KMS-11 (cell line): ENCODE data around the gene EEF1G.

Source experiments
- H2AFZ ChIP-seq: fragments of 200-600 bp; sonication (generic); 2 replicates; pipeline ENCODE4 v1.6.1; 2016; ENCODE audit warnings: antibody characterized with exemption, mixed run types, low read depth
- H3K27ac ChIP-seq: fragments of 200-600 bp; sonication (generic); 2 replicates; pipeline ENCODE4 v1.6.1; 2016; ENCODE audit warnings: mild to moderate bottlenecking, mixed run types
- H3K27me3 ChIP-seq: fragments of 200-600 bp; sonication (generic); 2 replicates; pipeline ENCODE4 v1.6.1; 2017; ENCODE audit warnings: mild to moderate bottlenecking, low read depth, mixed run types, moderate library complexity; ENCODE audit not compliant: insufficient read depth
- H3K36me3 ChIP-seq: fragments of 200-600 bp; sonication (generic); 2 replicates; pipeline ENCODE4 v1.6.1; 2017; ENCODE audit warnings: mild to moderate bottlenecking, mixed run types; ENCODE audit not compliant: insufficient read depth
- H3K4me1 ChIP-seq: fragments of 200-600 bp; sonication (generic); 2 replicates; pipeline ENCODE4 v1.6.1; 2016; ENCODE audit warnings: mild to moderate bottlenecking, low read depth, mixed run types; ENCODE audit not compliant: poor library complexity, severe bottlenecking
- H3K4me2 ChIP-seq: fragments of 200-600 bp; sonication (generic); 2 replicates; pipeline ENCODE4 v1.7.0; 2016; ENCODE audit warnings: mild to moderate bottlenecking, mixed run types
- H3K4me3 ChIP-seq: fragments of 200-600 bp; sonication (generic); IDR thresholded peaks from 2 replicates; pipeline ENCODE4 v1.6.1; 2017; ENCODE audit warnings: low read depth, low read length, mixed read lengths; ENCODE audit not compliant: insufficient read depth
- H3K79me2 ChIP-seq: fragments of 200-600 bp; sonication (generic); 2 replicates; pipeline ENCODE4 v1.6.1; 2016; ENCODE audit warnings: low read depth, mixed run types; ENCODE audit not compliant: insufficient read depth
- H3K9ac ChIP-seq: fragments of 200-600 bp; sonication (generic); 2 replicates; pipeline ENCODE4 v1.6.1; 2016; ENCODE audit warnings: mild to moderate bottlenecking, mixed run types
- H4K20me1 ChIP-seq: fragments of 200-600 bp; sonication (generic); 2 replicates; pipeline ENCODE4 v1.6.1; 2016; ENCODE audit warnings: mild to moderate bottlenecking, mixed run types; ENCODE audit not compliant: insufficient read depth
- CTCF ChIP-seq: fragments of 200-600 bp; sonication (generic); conservative IDR thresholded peaks from 2 replicates; pipeline ENCODE4 v1.6.1; 2017; ENCODE audit warnings: low read depth, mild to moderate bottlenecking, antibody characterized with exemption, low read length, moderate library complexity, mixed read lengths

EEF1G gene

GRCh38 chr11:62555464-62556107 is 18.1 kb downstream of the EEF1G start:
- no peaks in the 10 kb centered on the region for H4K20me1 ChIP-seq
- no peak overlapping the region for H3K4me3 ChIP-seq
- TF ChIP-seq CTCF: no peak
- peaks cover 9% of the 10 kb centered on the region; the same call in 1 of the 2 replicates for H3K36me3 ChIP-seq
- peaks cover 8% of the 10 kb centered on the region; the same call in 1 of the 2 replicates for H3K79me2 ChIP-seq
- H3K9ac ChIP-seq: peak overlapping the region; percentile 80
- H3K4me1 ChIP-seq: peaks cover 97% of the 10 kb centered on the region
- peak overlapping the region; percentile 93 for H3K4me2 ChIP-seq
- no peaks in the 10 kb centered on the region for H3K27me3 ChIP-seq
- H3K27ac ChIP-seq: peak overlapping the region; percentile 97
- H2AFZ ChIP-seq: no peak overlapping the region

- Histone ChIP-seq H3K36me3 (peaks cover 5% of the 10 kb centered on the region; the same call in 1 of the 2 replicates), H3K4me1 (peaks cover 97% of the 10 kb centered on the region), H3K27ac (peak overlapping the region; percentile 97), H3K9ac (peak overlapping the region; percentile 80), H2AFZ (no peak overlapping the region), H3K27me3 (no peaks in the 10 kb centered on the region), H3K4me3 (no peak overlapping the region), H3K4me2 (peak overlapping the region; percentile 93), H3K79me2 (no peaks in the 10 kb centered on the region; the same call in 1 of the 2 replicates), H4K20me1 (no peaks in the 10 kb centered on the region)
- no peak for TF ChIP-seq CTCF
Observed at GRCh38 chr11:62554387-62555167, 19.1 kb downstream of the EEF1G start.

GRCh38 chr11:62553839-62554361 is 19.8 kb downstream of the EEF1G start:
- H3K4me3 ChIP-seq: no peak overlapping the region
- no peak overlapping the region; the same call in 1 of the 2 replicates for H3K9ac ChIP-seq
- H2AFZ ChIP-seq: no peak overlapping the region
- peaks cover 92% of the 10 kb centered on the region for H3K4me1 ChIP-seq
- peak overlapping the region; percentile 93 for H3K4me2 ChIP-seq
- H3K27me3 ChIP-seq: no peaks in the 10 kb centered on the region
- H3K79me2 ChIP-seq: no peaks in the 10 kb centered on the region; the same call in 1 of the 2 replicates
- H3K36me3 ChIP-seq: peaks cover 2% of the 10 kb centered on the region; the same call in 1 of the 2 replicates
- TF ChIP-seq CTCF: no peak
- peak overlapping the region; percentile 97; the same call in 1 of the 2 replicates for H3K27ac ChIP-seq
- H4K20me1 ChIP-seq: no peaks in the 10 kb centered on the region

GRCh38 chr11:62553080-62553838 is 20.4 kb downstream of the EEF1G start:
- Histone ChIP-seq H3K4me2 (peak overlapping the region; percentile 93), H3K36me3 (no peaks in the 10 kb centered on the region), H3K27ac (peak overlapping the region; percentile 97), H4K20me1 (no peaks in the 10 kb centered on the region), H3K4me1 (peaks cover 87% of the 10 kb centered on the region), H3K4me3 (no peak overlapping the region), H2AFZ (no peak overlapping the region), H3K9ac (peak overlapping the region; percentile 60; the same call in 1 of the 2 replicates), H3K27me3 (no peaks in the 10 kb centered on the region), H3K79me2 (no peaks in the 10 kb centered on the region; the same call in 1 of the 2 replicates)
- TF ChIP-seq CTCF: no peak
